Measurements from ENCODE around the gene SRSF7. TPM values are rescaled to one million over a fixed set of nuclear protein-coding genes. Genes with fewer than 3 reads are reported as not detected.
"Not testable (repeated sequence)": the region's sequence is repeated elsewhere in the genome, so short reads cannot be mapped to it uniquely, and the experiment has no call there.

The SRSF7 gene
- total RNA-seq, 1 donor = 244 TPM

- Histone ChIP-seq H3K27me3 (ENCODE audit: insufficient read depth, low read length) (no peaks in the 10 kb centered on the region), H3K4me1 (ENCODE audit: insufficient read depth, low read length) (peaks cover 6% of the 10 kb centered on the region), H3K9me3 (ENCODE audit: low read depth, low read length) (no peaks in the 10 kb centered on the region), H3K4me3 (ENCODE audit: low read length) (no peak overlapping the region)
Observed at GRCh38 chr2:38731090-38731489, 20.1 kb downstream of the SRSF7 start.

GRCh38 chr2:38728694-38729093, 22.5 kb downstream of the SRSF7 start:
- Histone ChIP-seq H3K9me3 (ENCODE audit: low read depth, low read length) (no peaks in the 10 kb centered on the region), H3K4me3 (ENCODE audit: low read length) (no peak overlapping the region), H3K27me3 (ENCODE audit: insufficient read depth, low read length) (no peaks in the 10 kb centered on the region), H3K4me1 (ENCODE audit: insufficient read depth, low read length) (peaks cover 6% of the 10 kb centered on the region)

GRCh38 chr2:38727661-38728060, 23.5 kb downstream of the SRSF7 start:
- Histone ChIP-seq H3K4me1 (ENCODE audit: insufficient read depth, low read length) (peaks cover 9% of the 10 kb centered on the region), H3K27me3 (ENCODE audit: insufficient read depth, low read length) (no peaks in the 10 kb centered on the region), H3K4me3 (ENCODE audit: low read length) (no peak overlapping the region), H3K9me3 (ENCODE audit: low read depth, low read length) (no peaks in the 10 kb centered on the region)

GRCh38 chr2:38723173-38723572, 28.0 kb downstream of the SRSF7 start:
- no peaks in the 10 kb centered on the region for H3K27me3 ChIP-seq (ENCODE audit: insufficient read depth, low read length)
- peaks cover 16% of the 10 kb centered on the region for H3K4me1 ChIP-seq (ENCODE audit: insufficient read depth, low read length)
- H3K4me3 ChIP-seq (ENCODE audit: low read length) = no peak overlapping the region
- H3K9me3 ChIP-seq (ENCODE audit: low read depth, low read length) = no peaks in the 10 kb centered on the region

- H3K27me3 ChIP-seq (ENCODE audit: insufficient read depth, low read length) = no peaks in the 10 kb centered on the region
- H3K4me1 ChIP-seq (ENCODE audit: insufficient read depth, low read length) = peaks cover 15% of the 10 kb centered on the region
- H3K9me3 ChIP-seq (ENCODE audit: low read depth, low read length) = no peaks in the 10 kb centered on the region
- H3K4me3 ChIP-seq (ENCODE audit: low read length) = no peak overlapping the region
Observed at GRCh38 chr2:38722271-38723061, 28.7 kb downstream of the SRSF7 start.

- H3K4me3 ChIP-seq (ENCODE audit: low read length) = no peak overlapping the region
- no peaks in the 10 kb centered on the region for H3K27me3 ChIP-seq (ENCODE audit: insufficient read depth, low read length)
- peaks cover 22% of the 10 kb centered on the region for H3K4me1 ChIP-seq (ENCODE audit: insufficient read depth, low read length)
- no peaks in the 10 kb centered on the region for H3K9me3 ChIP-seq (ENCODE audit: low read depth, low read length)
Observed at GRCh38 chr2:38720613-38721241, 30.4 kb downstream of the SRSF7 start.

GRCh38 chr2:38719706-38720105, 31.5 kb downstream of the SRSF7 start:
- no peaks in the 10 kb centered on the region for H3K9me3 ChIP-seq (ENCODE audit: low read depth, low read length)
- no peak overlapping the region for H3K4me3 ChIP-seq (ENCODE audit: low read length)
- H3K27me3 ChIP-seq (ENCODE audit: insufficient read depth, low read length) = no peaks in the 10 kb centered on the region
- H3K4me1 ChIP-seq (ENCODE audit: insufficient read depth, low read length) = peaks cover 27% of the 10 kb centered on the region

GRCh38 chr2:38718601-38719000, 32.6 kb downstream of the SRSF7 start:
- Histone ChIP-seq H3K4me3 (ENCODE audit: low read length) (no peak overlapping the region), H3K9me3 (ENCODE audit: low read depth, low read length) (no peaks in the 10 kb centered on the region), H3K27me3 (ENCODE audit: insufficient read depth, low read length) (no peaks in the 10 kb centered on the region), H3K4me1 (ENCODE audit: insufficient read depth, low read length) (peaks cover 27% of the 10 kb centered on the region)

- Histone ChIP-seq H3K27me3 (ENCODE audit: insufficient read depth, low read length) (no peaks in the 10 kb centered on the region), H3K4me3 (ENCODE audit: low read length) (no peak overlapping the region), H3K9me3 (ENCODE audit: low read depth, low read length) (no peaks in the 10 kb centered on the region), H3K4me1 (ENCODE audit: insufficient read depth, low read length) (peaks cover 17% of the 10 kb centered on the region)
Observed at GRCh38 chr2:38716185-38716584, 35.0 kb downstream of the SRSF7 start.

GRCh38 chr2:38714941-38715340, 36.2 kb downstream of the SRSF7 start:
- peaks cover 23% of the 10 kb centered on the region for H3K4me1 ChIP-seq (ENCODE audit: insufficient read depth, low read length)
- not testable (repeated sequence) for H3K9me3 ChIP-seq (ENCODE audit: low read depth, low read length); H3K4me3 ChIP-seq (ENCODE audit: low read length); H3K27me3 ChIP-seq (ENCODE audit: insufficient read depth, low read length)

- H3K9me3 ChIP-seq (ENCODE audit: low read depth, low read length) = no peaks in the 10 kb centered on the region
- H3K4me1 ChIP-seq (ENCODE audit: insufficient read depth, low read length) = peaks cover 35% of the 10 kb centered on the region
- H3K4me3 ChIP-seq (ENCODE audit: low read length) = no peak overlapping the region
- H3K27me3 ChIP-seq (ENCODE audit: insufficient read depth, low read length) = no peaks in the 10 kb centered on the region
Observed at GRCh38 chr2:38713338-38713737, 37.8 kb downstream of the SRSF7 start.

GRCh38 chr2:38712871-38713270, 38.3 kb downstream of the SRSF7 start:
- H3K27me3 ChIP-seq (ENCODE audit: insufficient read depth, low read length) = no peaks in the 10 kb centered on the region
- H3K4me1 ChIP-seq (ENCODE audit: insufficient read depth, low read length) = peaks cover 35% of the 10 kb centered on the region
- no peak overlapping the region for H3K4me3 ChIP-seq (ENCODE audit: low read length)

GRCh38 chr2:38712413-38712812, 38.7 kb downstream of the SRSF7 start:
- peaks cover 35% of the 10 kb centered on the region for H3K4me1 ChIP-seq (ENCODE audit: insufficient read depth, low read length)
- H3K4me3 ChIP-seq (ENCODE audit: low read length) = no peak overlapping the region
- H3K27me3 ChIP-seq (ENCODE audit: insufficient read depth, low read length) = no peaks in the 10 kb centered on the region
- H3K9me3 ChIP-seq (ENCODE audit: low read depth, low read length) = no peaks in the 10 kb centered on the region

More at GRCh38 chr2:38712871-38713270, 38.3 kb downstream of the SRSF7 start:
- H3K9me3 ChIP-seq (ENCODE audit: low read depth, low read length) = no peaks in the 10 kb centered on the region

- H3K9me3 ChIP-seq (ENCODE audit: low read depth, low read length) = no peaks in the 10 kb centered on the region
- H3K4me1 ChIP-seq (ENCODE audit: insufficient read depth, low read length) = peaks cover 31% of the 10 kb centered on the region
- no peaks in the 10 kb centered on the region for H3K27me3 ChIP-seq (ENCODE audit: insufficient read depth, low read length)
- no peak overlapping the region for H3K4me3 ChIP-seq (ENCODE audit: low read length)
Observed at GRCh38 chr2:38711558-38711957, 39.6 kb downstream of the SRSF7 start.

GRCh38 chr2:38709567-38710194, 41.5 kb downstream of the SRSF7 start:
- Histone ChIP-seq H3K4me1 (ENCODE audit: insufficient read depth, low read length) (peaks cover 17% of the 10 kb centered on the region), H3K27me3 (ENCODE audit: insufficient read depth, low read length) (no peaks in the 10 kb centered on the region), H3K4me3 (ENCODE audit: low read length) (no peak overlapping the region), H3K9me3 (ENCODE audit: low read depth, low read length) (no peaks in the 10 kb centered on the region)

Data from mononuclear cell (primary cell).